ENCODE measurements around the gene NUCB1. TPM values are rescaled to one million over a fixed set of nuclear protein-coding genes. Genes with fewer than 3 reads are reported as not detected.

The NUCB1 gene
- total RNA-seq, 1 experiment from 2014 or later: 249 TPM

Other genes starting within 250 kb of the NUCB1 start
- 0.39 TPM in 1 of 2 replicates, not detected in the other for gene NTN5, start 227.3 kb upstream of the NUCB1 start, total RNA-seq (2014; rRNA removed; shearing (Covaris generic))
- not detected in 2 replicates for gene FUT2, start 204.3 kb upstream of the NUCB1 start, total RNA-seq (2014; rRNA removed; shearing (Covaris generic))
- 0.24 and 0.39 TPM in 2 replicates for gene MAMSTR, start 180.6 kb upstream of the NUCB1 start, total RNA-seq (2014; rRNA removed; shearing (Covaris generic))
- gene RASIP1, start 159.7 kb upstream of the NUCB1 start, total RNA-seq (2014; rRNA removed; shearing (Covaris generic)): 1.9 and 2.3 TPM in 2 replicates
- 0.12 TPM in 1 of 2 replicates, not detected in the other for gene IZUMO1, start 153.4 kb upstream of the NUCB1 start, total RNA-seq (2014; rRNA removed; shearing (Covaris generic))
- gene FUT1, start 147.7 kb upstream of the NUCB1 start, total RNA-seq (2014; rRNA removed; shearing (Covaris generic)): 0.60 and 0.78 TPM in 2 replicates
- gene FGF21, start 144.8 kb upstream of the NUCB1 start, total RNA-seq (2014; rRNA removed; shearing (Covaris generic)): not detected in 2 replicates
- gene BCAT2, start 89.3 kb upstream of the NUCB1 start, total RNA-seq (2014; rRNA removed; shearing (Covaris generic)): 61.9 and 63.8 TPM in 2 replicates
- 0.84 and 3.0 TPM in 2 replicates for gene HSD17B14, start 63.8 kb upstream of the NUCB1 start, total RNA-seq (2014; rRNA removed; shearing (Covaris generic))
- gene PLEKHA4, start 31.7 kb upstream of the NUCB1 start, total RNA-seq (2014; rRNA removed; shearing (Covaris generic)): 1.8 and 4.4 TPM in 2 replicates
- gene PPP1R15A, start 27.9 kb upstream of the NUCB1 start, total RNA-seq (2014; rRNA removed; shearing (Covaris generic)): 25.7 and 27.3 TPM in 2 replicates
- gene TULP2, start 1.6 kb upstream of the NUCB1 start, total RNA-seq (2014; rRNA removed; shearing (Covaris generic)): not detected in 2 replicates
- gene DHDH, start 33.4 kb downstream of the NUCB1 start, total RNA-seq (2014; rRNA removed; shearing (Covaris generic)): not detected in 2 replicates
- 66.6 and 98.1 TPM in 2 replicates for gene BAX, start 54.6 kb downstream of the NUCB1 start, total RNA-seq (2014; rRNA removed; shearing (Covaris generic))
- 4,698 and 4,789 TPM in 2 replicates for gene FTL, start 65.0 kb downstream of the NUCB1 start, total RNA-seq (2014; rRNA removed; shearing (Covaris generic))
- gene GYS1, start 93.0 kb downstream of the NUCB1 start, total RNA-seq (2014; rRNA removed; shearing (Covaris generic)): 47.6 and 60.1 TPM in 2 replicates
- 384 and 389 TPM in 2 replicates for gene RUVBL2, start 93.6 kb downstream of the NUCB1 start, total RNA-seq (2014; rRNA removed; shearing (Covaris generic))
- gene LHB, start 116.8 kb downstream of the NUCB1 start, total RNA-seq (2014; rRNA removed; shearing (Covaris generic)): 0.68 TPM in 1 of 2 replicates, not detected in the other
- not detected in 2 replicates for gene CGB3, start 124.0 kb downstream of the NUCB1 start, total RNA-seq (2014; rRNA removed; shearing (Covaris generic))
- gene CGB2, start 131.6 kb downstream of the NUCB1 start, total RNA-seq (2014; rRNA removed; shearing (Covaris generic)): not detected in 2 replicates
- gene CGB1, start 136.6 kb downstream of the NUCB1 start, total RNA-seq (2014; rRNA removed; shearing (Covaris generic)): not detected in 2 replicates
- gene CGB5, start 143.5 kb downstream of the NUCB1 start, total RNA-seq (2014; rRNA removed; shearing (Covaris generic)): not detected in 2 replicates
- gene CGB8, start 148.8 kb downstream of the NUCB1 start, total RNA-seq (2014; rRNA removed; shearing (Covaris generic)): not detected in 2 replicates
- 0.10 and 0.72 TPM in 2 replicates for gene CGB7, start 157.4 kb downstream of the NUCB1 start, total RNA-seq (2014; rRNA removed; shearing (Covaris generic))
- gene NTF4, start 164.5 kb downstream of the NUCB1 start, total RNA-seq (2014; rRNA removed; shearing (Covaris generic)): not detected in 2 replicates
- not detected in 2 replicates for gene KCNA7, start 172.4 kb downstream of the NUCB1 start, total RNA-seq (2014; rRNA removed; shearing (Covaris generic))
- 111 and 119 TPM in 2 replicates for gene SNRNP70, start 185.1 kb downstream of the NUCB1 start, total RNA-seq (2014; rRNA removed; shearing (Covaris generic))
- 6.0 and 14.6 TPM in 2 replicates for gene LIN7B, start 214.1 kb downstream of the NUCB1 start, total RNA-seq (2014; rRNA removed; shearing (Covaris generic))
- gene C19orf73, start 218.8 kb downstream of the NUCB1 start, total RNA-seq (2014; rRNA removed; shearing (Covaris generic)): 4.4 and 5.3 TPM in 2 replicates
- gene PPFIA3, start 219.2 kb downstream of the NUCB1 start, total RNA-seq (2014; rRNA removed; shearing (Covaris generic)): 8.3 and 10.4 TPM in 2 replicates